ENCODE measurements around the gene CNOT8.
"Not testable (repeated sequence)": the region's sequence is repeated elsewhere in the genome, so short reads cannot be mapped to it uniquely, and the experiment has no call there.

DNA sequence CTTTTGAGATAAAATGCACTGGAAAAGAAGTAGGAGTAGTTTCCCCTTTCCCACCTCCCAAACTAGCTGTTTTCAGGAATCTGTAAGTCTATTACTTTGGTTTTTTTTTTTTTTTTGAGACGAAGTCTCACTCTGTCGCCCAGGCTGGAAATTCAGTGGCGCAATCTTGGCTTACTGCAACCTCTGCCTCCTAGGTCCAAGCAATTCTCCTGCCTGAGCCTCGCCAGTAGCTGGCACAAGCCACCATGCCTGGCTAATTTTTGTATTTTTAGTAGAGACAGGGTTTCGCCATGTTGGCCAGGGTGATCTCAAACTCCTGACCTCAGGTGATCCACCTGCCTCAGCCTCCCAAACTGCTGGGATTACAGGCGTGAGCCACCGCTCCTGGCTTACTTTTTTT, 47.2 kb downstream of the CNOT8 start:
- TF ChIP-seq POLR2A (IDR thresholded peaks at IDR 0.05), result not testable (repeated sequence)
- TF ChIP-seq, protein P1, sequence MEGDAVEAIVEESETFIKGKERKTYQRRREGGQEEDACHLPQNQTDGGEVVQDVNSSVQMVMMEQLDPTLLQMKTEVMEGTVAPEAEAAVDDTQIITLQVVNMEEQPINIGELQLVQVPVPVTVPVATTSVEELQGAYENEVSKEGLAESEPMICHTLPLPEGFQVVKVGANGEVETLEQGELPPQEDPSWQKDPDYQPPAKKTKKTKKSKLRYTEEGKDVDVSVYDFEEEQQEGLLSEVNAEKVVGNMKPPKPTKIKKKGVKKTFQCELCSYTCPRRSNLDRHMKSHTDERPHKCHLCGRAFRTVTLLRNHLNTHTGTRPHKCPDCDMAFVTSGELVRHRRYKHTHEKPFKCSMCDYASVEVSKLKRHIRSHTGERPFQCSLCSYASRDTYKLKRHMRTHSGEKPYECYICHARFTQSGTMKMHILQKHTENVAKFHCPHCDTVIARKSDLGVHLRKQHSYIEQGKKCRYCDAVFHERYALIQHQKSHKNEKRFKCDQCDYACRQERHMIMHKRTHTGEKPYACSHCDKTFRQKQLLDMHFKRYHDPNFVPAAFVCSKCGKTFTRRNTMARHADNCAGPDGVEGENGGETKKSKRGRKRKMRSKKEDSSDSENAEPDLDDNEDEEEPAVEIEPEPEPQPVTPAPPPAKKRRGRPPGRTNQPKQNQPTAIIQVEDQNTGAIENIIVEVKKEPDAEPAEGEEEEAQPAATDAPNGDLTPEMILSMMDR (IDR thresholded peaks at IDR 0.05), result not testable (repeated sequence)
